SK-N-SH treated with all-trans-retinoic acid at 6 μM for 48 hours (cell line): ENCODE measurements around the gene PITRM1.

Experiments used
- ATAC-seq: fragments of 200-7000 bp; cut with Tn5 transposase; 3 replicates; pipeline ENCODE4 v1.9.1; 2020; ENCODE audit warnings: mild to moderate bottlenecking, moderate library complexity
- BACH2 ChIP-seq: fragments of 250-450 bp; sonication (Bioruptor Pico); IDR thresholded peaks from 2 replicates; pipeline ENCODE4 v1.9.0; 2021; ENCODE audit warnings: mild to moderate bottlenecking, borderline replicate concordance
- CSDC2 ChIP-seq: fragments of 250-450 bp; sonication (Bioruptor Pico); IDR thresholded peaks from 2 replicates; pipeline ENCODE4 v1.5.0; 2020; ENCODE audit warnings: mild to moderate bottlenecking, moderate library complexity
- CSRNP3 ChIP-seq: fragments of 250-450 bp; sonication (Bioruptor Pico); IDR thresholded peaks from 2 replicates; pipeline ENCODE4 v1.5.1; 2021; ENCODE audit warnings: mild to moderate bottlenecking, moderate library complexity
- ESRRG ChIP-seq: fragments of 250-450 bp; sonication (Bioruptor Pico); IDR thresholded peaks from 2 replicates; pipeline ENCODE4 v1.6.1; 2021; ENCODE audit warnings: mild to moderate bottlenecking
- GLIS3 ChIP-seq: fragments of 250-450 bp; sonication (Bioruptor Pico); IDR thresholded peaks from 2 replicates; pipeline ENCODE4 v1.5.0; 2020; ENCODE audit warnings: mild to moderate bottlenecking, moderate library complexity
- ISL1 ChIP-seq: fragments of 250-450 bp; sonication (Bioruptor Pico); IDR thresholded peaks from 2 replicates; pipeline ENCODE4 v2.1.2; 2022; ENCODE audit warnings: mild to moderate bottlenecking, moderate library complexity
- OSR1 ChIP-seq: fragments of 250-450 bp; sonication (Bioruptor Pico); IDR thresholded peaks from 2 replicates; pipeline ENCODE4 v1.8.0; 2022; ENCODE audit warnings: moderate library complexity, mild to moderate bottlenecking, inconsistent platforms
- PPARA ChIP-seq: fragments of 250-450 bp; sonication (Bioruptor Pico); IDR thresholded peaks from 2 replicates; pipeline ENCODE4 v1.5.0; 2020; ENCODE audit warnings: mild to moderate bottlenecking, borderline replicate concordance
- RARB ChIP-seq: fragments of 250-450 bp; sonication (Bioruptor Pico); IDR thresholded peaks from 2 replicates; pipeline ENCODE4 v1.8.0; 2021; ENCODE audit warnings: mild to moderate bottlenecking, moderate library complexity
- SNAI2 ChIP-seq: fragments of 250-450 bp; sonication (Bioruptor Pico); IDR thresholded peaks from 2 replicates; pipeline ENCODE4 v1.5.0; 2020; ENCODE audit warnings: mild to moderate bottlenecking, moderate library complexity
- TCF4 ChIP-seq: fragments of 250-450 bp; sonication (Bioruptor Pico); IDR thresholded peaks from 2 replicates; pipeline ENCODE4 v1.8.0; 2021; ENCODE audit warnings: mild to moderate bottlenecking, moderate library complexity, borderline replicate concordance
- TOX ChIP-seq: fragments of 250-450 bp; sonication (Bioruptor Pico); IDR thresholded peaks from 2 replicates; pipeline ENCODE4 v1.8.0; 2021; ENCODE audit warnings: mild to moderate bottlenecking, moderate library complexity, borderline replicate concordance
- TSHZ2 ChIP-seq: fragments of 250-450 bp; sonication (Bioruptor Pico); IDR thresholded peaks from 2 replicates; pipeline ENCODE4 v1.5.0; 2020; ENCODE audit warnings: mild to moderate bottlenecking, moderate library complexity
- ZC3H10 ChIP-seq: fragments of 250-450 bp; sonication (Bioruptor Pico); IDR thresholded peaks from 2 replicates; pipeline ENCODE4 v1.5.1; 2021; ENCODE audit warnings: mild to moderate bottlenecking, moderate library complexity
- ZFP3 ChIP-seq: fragments of 250-450 bp; sonication (Bioruptor Pico); IDR thresholded peaks from 2 replicates; pipeline ENCODE4 v1.5.0; 2020; ENCODE audit warnings: mild to moderate bottlenecking, moderate library complexity
- ZNF565 ChIP-seq: fragments of 450-650 bp; formaldehyde crosslinking; conservative IDR thresholded peaks from 2 replicates; pipeline ENCODE4 v1.5.0; 2020; ENCODE audit warnings: low read depth, mild to moderate bottlenecking, moderate library complexity
- ZNF70 ChIP-seq: fragments of 450-650 bp; formaldehyde crosslinking; IDR thresholded peaks from 2 replicates; pipeline ENCODE4 v1.5.0; 2020; ENCODE audit warnings: mild to moderate bottlenecking, moderate library complexity
- ZNF8 ChIP-seq: fragments of 450-650 bp; formaldehyde crosslinking; IDR thresholded peaks from 2 replicates; pipeline ENCODE4 v1.5.0; 2020; ENCODE audit warnings: mild to moderate bottlenecking, moderate library complexity
- TF ChIP-seq, protein P1 (sequence below): fragments of 250-450 bp; sonication (Bioruptor Pico); IDR thresholded peaks from 2 replicates; pipeline ENCODE4 v1.8.0; 2020; ENCODE audit warnings: mild to moderate bottlenecking, moderate library complexity, borderline replicate concordance
- TF ChIP-seq, protein P2 (sequence below): fragments of 250-450 bp; sonication (Bioruptor Pico); IDR thresholded peaks from 2 replicates; pipeline ENCODE4 v1.5.1; 2020; ENCODE audit warnings: low read depth, mild to moderate bottlenecking, moderate library complexity

Gene PITRM1

DNA sequence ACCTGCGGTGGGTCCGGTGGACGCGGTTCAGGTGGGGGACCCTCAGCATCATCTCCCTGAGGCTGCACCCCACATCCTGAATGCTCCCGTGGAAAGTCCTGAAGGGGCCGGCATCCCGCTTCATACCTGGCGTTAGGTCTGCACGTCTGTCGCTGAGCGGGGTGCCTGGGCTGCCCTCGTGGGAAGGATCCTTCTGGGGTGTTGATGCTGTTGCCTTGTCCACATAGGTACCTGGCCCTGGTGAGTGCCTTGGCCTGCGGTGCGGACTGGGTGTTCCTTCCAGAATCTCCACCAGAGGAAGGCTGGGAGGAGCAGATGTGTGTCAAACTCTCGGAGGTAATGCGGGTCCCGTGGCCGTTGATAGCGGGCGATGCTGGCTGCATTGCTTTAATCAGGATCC lies 67.4 kb downstream of the PITRM1 start:
- no peak for ATAC-seq
- TF ChIP-seq BACH2 (CRISPR knock-in tag) (no peak), GLIS3 (no peak)

- ATAC-seq: no peak
- TF ChIP-seq ZFP3 (CRISPR knock-in tag) (no peak), CSRNP3 (no peak), SNAI2 (CRISPR knock-in tag) (no peak), TCF4 (CRISPR knock-in tag) (no peak), ZNF8 (CRISPR knock-in tag) (no peak)
Observed at GRCh38 chr10:3104251-3104918, 68.2 kb downstream of the PITRM1 start.

GRCh38 chr10:3103646-3104045 lies 68.9 kb downstream of the PITRM1 start:
- TF ChIP-seq TOX (CRISPR knock-in tag): no peak
- no peak for TF ChIP-seq ESRRG (CRISPR knock-in tag)
- TF ChIP-seq ZFP3 (CRISPR knock-in tag): no peak
- TF ChIP-seq RARB (CRISPR knock-in tag): no peak
- no peak for TF ChIP-seq ZC3H10 (CRISPR knock-in tag)
- no peak for TF ChIP-seq BACH2 (CRISPR knock-in tag)
- TF ChIP-seq, protein P1, sequence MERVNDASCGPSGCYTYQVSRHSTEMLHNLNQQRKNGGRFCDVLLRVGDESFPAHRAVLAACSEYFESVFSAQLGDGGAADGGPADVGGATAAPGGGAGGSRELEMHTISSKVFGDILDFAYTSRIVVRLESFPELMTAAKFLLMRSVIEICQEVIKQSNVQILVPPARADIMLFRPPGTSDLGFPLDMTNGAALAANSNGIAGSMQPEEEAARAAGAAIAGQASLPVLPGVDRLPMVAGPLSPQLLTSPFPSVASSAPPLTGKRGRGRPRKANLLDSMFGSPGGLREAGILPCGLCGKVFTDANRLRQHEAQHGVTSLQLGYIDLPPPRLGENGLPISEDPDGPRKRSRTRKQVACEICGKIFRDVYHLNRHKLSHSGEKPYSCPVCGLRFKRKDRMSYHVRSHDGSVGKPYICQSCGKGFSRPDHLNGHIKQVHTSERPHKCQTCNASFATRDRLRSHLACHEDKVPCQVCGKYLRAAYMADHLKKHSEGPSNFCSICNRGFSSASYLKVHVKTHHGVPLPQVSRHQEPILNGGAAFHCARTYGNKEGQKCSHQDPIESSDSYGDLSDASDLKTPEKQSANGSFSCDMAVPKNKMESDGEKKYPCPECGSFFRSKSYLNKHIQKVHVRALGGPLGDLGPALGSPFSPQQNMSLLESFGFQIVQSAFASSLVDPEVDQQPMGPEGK (CRISPR knock-in tag): no peak
- no peak for TF ChIP-seq SNAI2 (CRISPR knock-in tag)
- TF ChIP-seq CSRNP3: no peak
- TF ChIP-seq ZNF565 (CRISPR knock-in tag): no peak
- no peak for TF ChIP-seq GLIS3
- no peak for TF ChIP-seq TSHZ2 (CRISPR knock-in tag)
- TF ChIP-seq ISL1 (CRISPR knock-in tag): no peak
- TF ChIP-seq PPARA (CRISPR knock-in tag): no peak
- TF ChIP-seq OSR1: no peak
- TF ChIP-seq TCF4 (CRISPR knock-in tag): no peak
- no peak for TF ChIP-seq CSDC2 (CRISPR knock-in tag)
- TF ChIP-seq ZNF70 (CRISPR knock-in tag): no peak
- TF ChIP-seq, protein P2, sequence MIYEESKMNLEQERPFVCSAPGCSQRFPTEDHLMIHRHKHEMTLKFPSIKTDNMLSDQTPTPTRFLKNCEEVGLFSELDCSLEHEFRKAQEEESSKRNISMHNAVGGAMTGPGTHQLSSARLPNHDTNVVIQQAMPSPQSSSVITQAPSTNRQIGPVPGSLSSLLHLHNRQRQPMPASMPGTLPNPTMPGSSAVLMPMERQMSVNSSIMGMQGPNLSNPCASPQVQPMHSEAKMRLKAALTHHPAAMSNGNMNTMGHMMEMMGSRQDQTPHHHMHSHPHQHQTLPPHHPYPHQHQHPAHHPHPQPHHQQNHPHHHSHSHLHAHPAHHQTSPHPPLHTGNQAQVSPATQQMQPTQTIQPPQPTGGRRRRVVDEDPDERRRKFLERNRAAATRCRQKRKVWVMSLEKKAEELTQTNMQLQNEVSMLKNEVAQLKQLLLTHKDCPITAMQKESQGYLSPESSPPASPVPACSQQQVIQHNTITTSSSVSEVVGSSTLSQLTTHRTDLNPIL (CRISPR knock-in tag): no peak
- no peak for ATAC-seq
